ENCODE data around the gene CDKN2AIPNL. TPM values are rescaled to one million over a fixed set of nuclear protein-coding genes. Genes with fewer than 3 reads are reported as not detected.

The CDKN2AIPNL gene
- total RNA-seq, 2 donors from 2014 or later: 3.0 to 14.5 TPM

DNA sequence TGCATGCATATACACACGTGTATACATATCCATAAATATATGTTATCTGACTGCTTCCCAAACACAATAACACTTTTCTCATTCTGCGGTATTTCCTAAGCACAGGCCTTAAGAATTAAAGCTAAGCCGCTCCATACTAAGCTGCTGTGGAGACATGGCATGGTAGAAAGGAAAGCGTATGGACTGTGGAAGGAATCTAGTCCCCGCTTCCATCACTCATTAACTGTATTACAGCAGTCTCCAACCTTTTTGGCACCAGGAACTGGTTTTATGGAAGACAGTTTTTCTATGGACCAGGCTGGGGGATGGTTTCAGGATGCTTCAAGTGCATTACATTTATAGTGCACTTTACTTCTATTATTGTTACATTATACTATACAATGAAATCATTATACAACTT, 56.0 kb downstream of the CDKN2AIPNL start:
- Histone ChIP-seq H3K4me3 (no peak overlapping the region), H3K27ac (no peak overlapping the region), H3K4me1 (no peaks in the 10 kb centered on the region), H3K9me3 (no peaks in the 10 kb centered on the region), H3K36me3 (replicated peaks in 1 of 2; ENCODE audit: insufficient read depth in 1 of 2, low read depth in 2 of 2) (no peaks in the 10 kb centered on the region), H3K27me3 (no peaks in the 10 kb centered on the region)
- WGBS, 2 donors: 84 to 92% methylated on average over 5 of the region's 5 CpGs
- DNase-seq (no peak), ATAC-seq (no peak)
- intact Hi-C loops (cut with DNase I): no loop called here
- TF ChIP-seq CTCF (IDR thresholded peaks at IDR 0.05): no peak
- TF ChIP-seq POLR2A (IDR thresholded peaks at IDR 0.05): no peak

Other genes with a start within 250 kb of the CDKN2AIPNL start
- gene SKP1, start 234.9 kb downstream of the CDKN2AIPNL start, total RNA-seq: 10 to 100 TPM; 31.6 to 46.8 TPM
- 100 to 1,000 TPM in 1 of 2 donors, 10 to 100 TPM in 1; 45.9 to 194 TPM for gene PPP2CA, start 185.8 kb downstream of the CDKN2AIPNL start, total RNA-seq
- 1 to 10 TPM in 1 of 2 donors, not detected in 1; 1.0 TPM for gene CDKL3, start 44.7 kb downstream of the CDKN2AIPNL start, total RNA-seq
- gene UBE2B, start 40.3 kb downstream of the CDKN2AIPNL start, total RNA-seq: 10 to 100 TPM; 31.6 to 36.1 TPM
- 10 to 100 TPM; 28.0 to 41.0 TPM for gene JADE2, start 113.8 kb upstream of the CDKN2AIPNL start, total RNA-seq
- 10 to 100 TPM; 28.3 to 35.9 TPM for gene SAR1B, start 220.9 kb upstream of the CDKN2AIPNL start, total RNA-seq
- gene SEC24A, start 236.9 kb upstream of the CDKN2AIPNL start, total RNA-seq: 10 to 100 TPM; 10.2 to 12.2 TPM